DOHH2 (cell line): ENCODE results near the gene MT1F.

Experiments
- H3F3A ChIP-seq: fragments of 200-600 bp; sonication (generic), shearing (Covaris generic); 2 replicates; pipeline ENCODE4 v1.6.0; 2016; ENCODE audit warnings: antibody characterized with exemption, mild to moderate bottlenecking; ENCODE audit not compliant: control insufficient read depth, insufficient read depth
- H3K27ac ChIP-seq: fragments of 200-600 bp; sonication (generic); 2 replicates; pipeline ENCODE4 v1.5.1; 2014; ENCODE audit warnings: low read depth, mild to moderate bottlenecking, low read length, moderate library complexity
- H3K27me3 ChIP-seq: fragments of 200-600 bp; sonication (generic); 2 replicates; pipeline ENCODE4 v1.6.1; 2014; ENCODE audit warnings: mild to moderate bottlenecking, low read length, mixed read lengths; ENCODE audit not compliant: control insufficient read depth
- H3K36me3 ChIP-seq: fragments of 200-600 bp; sonication (generic); 2 replicates; pipeline ENCODE4 v1.6.1; 2014; ENCODE audit warnings: mild to moderate bottlenecking, low read length, moderate library complexity, mixed read lengths; ENCODE audit not compliant: control insufficient read depth
- H3K4me1 ChIP-seq: fragments of 200-600 bp; sonication (generic); 2 replicates; pipeline ENCODE4 v1.6.1; 2014; ENCODE audit warnings: mild to moderate bottlenecking, low read length, mixed read lengths; ENCODE audit not compliant: control insufficient read depth
- H3K4me2 ChIP-seq: fragments of 200-600 bp; sonication (generic); 2 replicates; pipeline ENCODE4 v1.6.0; 2014; ENCODE audit warnings: mild to moderate bottlenecking, low read length, moderate library complexity
- H3K4me3 ChIP-seq: fragments of 200-600 bp; sonication (generic); 2 replicates; pipeline ENCODE4 v1.5.1; 2014; ENCODE audit warnings: mild to moderate bottlenecking, low read length, mixed read lengths
- H3K79me2 ChIP-seq: fragments of 200-600 bp; sonication (generic); 2 replicates; pipeline ENCODE4 v1.6.1; 2014; ENCODE audit warnings: mild to moderate bottlenecking, low read length, mixed read lengths; ENCODE audit not compliant: control insufficient read depth
- H3K9me2 ChIP-seq: fragments of 200-600 bp; sonication (generic); replicated peaks from 2 replicates; pipeline ENCODE4 v1.6.1; 2014; ENCODE audit warnings: mild to moderate bottlenecking, low read length, mixed read lengths; ENCODE audit not compliant: control insufficient read depth
- H3K9me3 ChIP-seq: fragments of 200-600 bp; sonication (generic); 2 replicates; pipeline ENCODE4 v1.6.1; 2014; ENCODE audit warnings: antibody characterized with exemption, low read length, mixed read lengths; ENCODE audit not compliant: control insufficient read depth, insufficient read depth
- H4K20me1 ChIP-seq: fragments of 200-600 bp; sonication (generic); 2 replicates; pipeline ENCODE4 v1.6.0; 2014; ENCODE audit warnings: low read depth, mild to moderate bottlenecking, antibody characterized with exemption, low read length, moderate library complexity; ENCODE audit not compliant: control insufficient read depth, insufficient read depth
- CTCF ChIP-seq: fragments of 200-600 bp; sonication (generic); IDR thresholded peaks from one replicate; pipeline ENCODE4 v1.5.1; 2014; ENCODE audit warnings: antibody characterized with exemption, mild to moderate bottlenecking, low read depth, low read length; ENCODE audit not compliant: poor library complexity, severe bottlenecking
- EZH2phosphoT487 ChIP-seq: fragments of 200-600 bp; sonication (generic); IDR thresholded peaks from 2 replicates; pipeline ENCODE4 v1.6.1; 2017; ENCODE audit warnings: borderline replicate concordance, mild to moderate bottlenecking, antibody characterized with exemption, low read length, moderate library complexity, mixed read lengths

Gene MT1F

DNA sequence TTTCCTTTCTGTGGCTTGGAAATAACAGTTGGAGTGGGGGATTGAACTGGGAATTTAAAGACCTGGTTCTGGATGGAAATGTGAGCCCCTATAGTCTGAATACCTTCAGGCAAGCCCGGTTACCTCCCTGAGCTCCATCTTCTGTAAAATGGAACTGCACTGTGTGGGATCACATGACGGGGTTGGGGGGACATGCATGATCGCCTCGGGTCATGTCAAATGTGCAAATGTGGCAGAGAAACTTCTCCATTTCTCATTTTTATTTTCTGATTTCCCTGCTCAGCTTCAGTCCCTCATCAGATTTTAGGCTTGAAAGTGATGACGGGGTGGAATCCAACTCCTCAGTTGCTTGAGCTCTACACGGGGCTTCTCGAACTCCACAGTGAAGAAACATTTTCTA, 4.5 kb upstream of the MT1F start:
- Histone ChIP-seq H3K27ac (no peak overlapping the region), H4K20me1 (no peaks in the 10 kb centered on the region), H3K27me3 (peaks cover 34% of the 10 kb centered on the region), H3K4me3 (no peak overlapping the region), H3K9me3 (no peaks in the 10 kb centered on the region), H3K36me3 (no peaks in the 10 kb centered on the region), H3K4me2 (no peak overlapping the region), H3F3A (no peaks in the 10 kb centered on the region), H3K9me2 (no peaks in the 10 kb centered on the region), H3K79me2 (no peaks in the 10 kb centered on the region), H3K4me1 (peaks cover 4% of the 10 kb centered on the region)
- TF ChIP-seq CTCF (no peak), EZH2phosphoT487 (no peak)

DNA sequence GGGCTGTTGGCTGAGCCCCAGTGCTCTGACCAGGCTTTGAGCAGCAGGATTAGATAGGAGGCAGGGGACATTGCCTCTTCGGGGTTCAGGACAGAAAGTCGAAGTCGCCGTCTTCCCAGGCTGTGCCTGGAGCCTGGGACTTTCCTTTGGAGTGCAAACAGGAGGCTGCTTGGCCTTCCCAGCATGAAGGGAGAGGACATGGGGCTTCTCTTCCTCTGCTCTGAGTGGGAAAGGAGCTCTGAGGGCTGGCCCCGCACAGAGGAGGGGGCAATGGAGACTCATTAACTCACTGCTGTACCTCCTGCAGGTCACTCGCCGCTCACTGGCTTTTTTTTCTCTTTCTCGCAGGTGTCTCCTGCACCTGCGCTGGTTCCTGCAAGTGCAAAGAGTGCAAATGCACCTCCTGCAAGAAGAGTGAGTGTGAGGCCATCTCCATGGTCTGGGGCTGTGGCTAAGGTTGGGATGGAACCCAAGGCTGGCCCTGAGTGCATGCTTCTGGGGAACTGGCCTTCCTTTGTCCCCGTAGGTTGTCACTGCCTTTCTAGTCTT, 642 bp downstream of the MT1F start:
- Histone ChIP-seq H3K79me2 (no peaks in the 10 kb centered on the region), H3K27ac (no peak overlapping the region), H3F3A (no peaks in the 10 kb centered on the region), H3K9me3 (no peaks in the 10 kb centered on the region), H3K4me1 (peaks cover 5% of the 10 kb centered on the region), H3K9me2 (no peaks in the 10 kb centered on the region), H3K27me3 (peaks cover 40% of the 10 kb centered on the region), H4K20me1 (no peaks in the 10 kb centered on the region), H3K4me2 (peak overlapping the region; percentile 64), H3K4me3 (peak overlapping the region; percentile 59), H3K36me3 (no peaks in the 10 kb centered on the region)
- no peak for TF ChIP-seq CTCF
- no peak for TF ChIP-seq EZH2phosphoT487

DNA sequence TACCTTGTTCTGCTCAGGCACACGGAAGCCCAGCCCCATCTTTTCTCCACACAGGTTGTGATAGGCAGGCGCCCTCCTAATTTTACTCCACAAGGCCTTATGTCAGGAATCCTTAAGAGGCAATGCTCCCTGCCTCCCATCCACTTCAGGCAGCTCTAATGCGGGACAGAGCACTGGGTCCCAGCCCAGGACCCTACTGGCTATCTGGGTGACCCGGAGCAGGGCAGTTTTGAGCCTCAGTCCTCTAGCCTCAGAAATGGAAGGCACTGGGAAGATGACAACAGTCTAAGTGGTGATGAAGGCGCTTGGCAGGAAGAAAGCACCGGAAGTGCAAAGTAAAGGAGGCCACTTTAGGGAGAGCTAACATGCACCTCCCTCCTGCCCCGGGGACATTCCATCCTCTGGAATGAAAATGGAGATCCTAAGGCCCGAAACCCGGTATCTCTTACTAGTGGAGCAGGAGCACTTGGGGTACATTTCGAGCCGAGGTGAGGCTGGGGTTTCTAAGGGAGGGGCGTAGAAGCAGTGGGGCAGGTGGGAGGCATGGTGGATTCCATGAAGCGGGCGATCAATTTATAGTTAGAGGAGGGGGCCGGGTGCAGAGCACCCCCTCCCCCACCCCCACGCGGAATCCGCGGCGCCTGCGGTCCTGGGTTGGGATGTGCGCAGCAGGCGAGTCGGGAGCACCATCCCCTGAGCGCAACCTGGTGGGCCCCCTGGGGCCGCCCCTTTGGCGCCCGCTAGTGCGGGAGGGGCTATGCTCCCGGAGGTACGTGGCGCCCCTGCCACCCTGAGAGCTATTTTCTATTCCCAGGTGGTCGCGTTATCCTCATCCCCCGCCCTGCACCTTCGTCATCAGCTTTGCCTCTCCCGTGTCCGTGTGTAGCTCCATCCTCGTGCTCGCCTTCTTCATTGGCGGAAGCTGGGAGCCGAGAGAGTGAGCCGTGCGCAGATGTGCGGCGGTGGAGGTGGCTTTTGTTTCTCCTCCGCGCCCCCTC, 4.9 kb downstream of the MT1F start:
- no peaks in the 10 kb centered on the region for H3K9me2 ChIP-seq
- H3K4me3 ChIP-seq, result no peak overlapping the region
- no peaks in the 10 kb centered on the region for H3F3A ChIP-seq
- no peak overlapping the region for H3K27ac ChIP-seq
- no peaks in the 10 kb centered on the region for H3K36me3 ChIP-seq
- peaks cover 5% of the 10 kb centered on the region for H3K4me1 ChIP-seq
- H3K79me2 ChIP-seq, result no peaks in the 10 kb centered on the region
- no peaks in the 10 kb centered on the region for H4K20me1 ChIP-seq
- no peak overlapping the region for H3K4me2 ChIP-seq
- no peaks in the 10 kb centered on the region for H3K9me3 ChIP-seq
- peaks cover 53% of the 10 kb centered on the region for H3K27me3 ChIP-seq
- no peak for TF ChIP-seq CTCF
- no peak for TF ChIP-seq EZH2phosphoT487
